Measurements from ENCODE around the gene MESP2.

DNA sequence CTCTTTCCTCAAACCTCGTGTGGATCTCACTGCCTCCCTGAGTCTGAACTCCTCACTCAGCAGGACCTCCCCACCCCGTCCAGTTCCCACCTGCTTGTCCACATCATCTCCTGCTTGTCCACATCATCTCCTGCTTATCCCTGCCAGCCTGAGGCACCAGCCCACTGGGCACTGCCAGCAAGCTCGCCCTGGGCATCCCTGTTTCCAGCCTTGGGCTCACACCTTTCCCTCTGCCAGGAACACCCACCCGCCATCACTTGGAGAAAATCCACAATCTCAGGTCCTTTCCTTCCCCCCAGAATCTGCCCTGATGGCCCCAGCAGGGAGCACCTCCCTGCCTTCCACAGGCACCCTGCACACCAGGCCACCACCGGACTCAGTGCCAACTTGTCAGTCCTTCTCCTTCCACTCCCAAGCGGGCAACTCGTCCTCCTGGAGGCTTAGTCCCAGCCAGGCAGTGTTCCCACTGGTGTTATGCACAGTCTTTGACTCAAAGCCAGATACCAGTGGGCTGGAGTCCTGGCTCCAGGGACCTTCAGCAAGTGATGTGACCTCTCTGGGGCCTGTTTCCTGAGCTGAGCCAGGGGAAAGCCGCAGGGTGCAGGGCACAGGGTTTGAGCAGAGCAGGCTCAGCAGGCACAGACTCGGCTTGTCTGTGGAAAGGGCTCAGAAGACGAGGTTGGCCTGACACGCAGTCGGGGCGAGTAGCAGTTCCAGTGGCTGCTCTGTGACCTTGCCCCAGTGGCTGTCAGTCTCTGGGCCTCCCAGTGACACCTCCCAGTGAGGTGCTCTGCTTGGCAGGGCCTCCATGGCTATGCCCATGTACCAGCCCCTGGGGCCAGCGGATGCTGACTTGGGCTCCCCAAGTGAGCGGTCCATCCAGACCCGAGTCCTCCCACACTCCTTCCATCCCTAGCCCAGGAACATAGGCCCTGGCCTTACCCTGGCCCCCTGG lies 9.5 kb upstream of the MESP2 start:
- TF ChIP-seq, protein P1, sequence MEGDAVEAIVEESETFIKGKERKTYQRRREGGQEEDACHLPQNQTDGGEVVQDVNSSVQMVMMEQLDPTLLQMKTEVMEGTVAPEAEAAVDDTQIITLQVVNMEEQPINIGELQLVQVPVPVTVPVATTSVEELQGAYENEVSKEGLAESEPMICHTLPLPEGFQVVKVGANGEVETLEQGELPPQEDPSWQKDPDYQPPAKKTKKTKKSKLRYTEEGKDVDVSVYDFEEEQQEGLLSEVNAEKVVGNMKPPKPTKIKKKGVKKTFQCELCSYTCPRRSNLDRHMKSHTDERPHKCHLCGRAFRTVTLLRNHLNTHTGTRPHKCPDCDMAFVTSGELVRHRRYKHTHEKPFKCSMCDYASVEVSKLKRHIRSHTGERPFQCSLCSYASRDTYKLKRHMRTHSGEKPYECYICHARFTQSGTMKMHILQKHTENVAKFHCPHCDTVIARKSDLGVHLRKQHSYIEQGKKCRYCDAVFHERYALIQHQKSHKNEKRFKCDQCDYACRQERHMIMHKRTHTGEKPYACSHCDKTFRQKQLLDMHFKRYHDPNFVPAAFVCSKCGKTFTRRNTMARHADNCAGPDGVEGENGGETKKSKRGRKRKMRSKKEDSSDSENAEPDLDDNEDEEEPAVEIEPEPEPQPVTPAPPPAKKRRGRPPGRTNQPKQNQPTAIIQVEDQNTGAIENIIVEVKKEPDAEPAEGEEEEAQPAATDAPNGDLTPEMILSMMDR (IDR thresholded peaks at IDR 0.05; ENCODE audit: low read depth, low read length, missing input control) = no peak
- TF ChIP-seq, protein P2, sequence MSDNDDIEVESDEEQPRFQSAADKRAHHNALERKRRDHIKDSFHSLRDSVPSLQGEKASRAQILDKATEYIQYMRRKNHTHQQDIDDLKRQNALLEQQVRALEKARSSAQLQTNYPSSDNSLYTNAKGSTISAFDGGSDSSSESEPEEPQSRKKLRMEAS (IDR thresholded peaks at IDR 0.05) = no peak
- TF ChIP-seq RAD21 (IDR thresholded peaks at IDR 0.05) = no peak
- TF ChIP-seq GABPA (IDR thresholded peaks at IDR 0.05 in 1 of 2, conservative IDR thresholded peaks at IDR 0.05 in 1 of 2) = no peak
- TF ChIP-seq, protein P3, sequence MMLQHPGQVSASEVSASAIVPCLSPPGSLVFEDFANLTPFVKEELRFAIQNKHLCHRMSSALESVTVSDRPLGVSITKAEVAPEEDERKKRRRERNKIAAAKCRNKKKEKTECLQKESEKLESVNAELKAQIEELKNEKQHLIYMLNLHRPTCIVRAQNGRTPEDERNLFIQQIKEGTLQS (IDR thresholded peaks at IDR 0.05) = no peak
- TF ChIP-seq FOXA1 (IDR thresholded peaks at IDR 0.05) = no peak
- TF ChIP-seq SP1 (IDR thresholded peaks at IDR 0.05) = no peak
- no peak for TF ChIP-seq TAF1 (conservative IDR thresholded peaks at IDR 0.05)

Measured in liver (tissue), 3 donors.